IPS DF 6.9 (cell line): ENCODE measurements around the gene ATP1A2.
A peak's percentile ranks its signal among the peaks of the same experiment; 100 is the strongest.

ENCODE experiments used
- DNase-seq: peaks from one replicate; pipeline ENCODE4 v3.0.0-alpha.2; 2013; ENCODE audit warnings: low read depth, low spot score
- H3K27ac ChIP-seq: one replicate; pipeline ENCODE4 v1.5.1; 2013; ENCODE audit warnings: low read length, control low read depth
- H3K27me3 ChIP-seq: 2 replicates; pipeline ENCODE4 v1.6.1; 2013; ENCODE audit warnings: mild to moderate bottlenecking, low read length; ENCODE audit not compliant: control insufficient read depth, insufficient read depth
- H3K36me3 ChIP-seq: 2 replicates; pipeline ENCODE4 v1.6.1; 2013; ENCODE audit warnings: low read length; ENCODE audit not compliant: control insufficient read depth, insufficient read depth
- H3K4me1 ChIP-seq: 2 replicates; pipeline ENCODE4 v1.6.1; 2013; ENCODE audit warnings: low read length; ENCODE audit not compliant: control insufficient read depth, insufficient read depth
- H3K4me3 ChIP-seq: 2 replicates; pipeline ENCODE4 v1.5.1; 2013; ENCODE audit warnings: mild to moderate bottlenecking, low read length
- H3K9me3 ChIP-seq: 2 replicates; pipeline ENCODE4 v1.6.1; 2013; ENCODE audit warnings: low read length, inconsistent platforms; ENCODE audit not compliant: control insufficient read depth, insufficient read depth
- WGBS: extraction: QIAGEN DNeasy Blood & Tissue Kit; methylation state at CpG from one replicate; pipeline ENCODE4 v1.1.7; 2013; ENCODE audit warnings: mixed read lengths, missing lambda C conversion rate; ENCODE audit not compliant: insufficient read length, insufficient coverage; 5-methylcytosine and 5-hydroxymethylcytosine counted together

ATP1A2 gene

GRCh38 chr1:160077486-160077885 is 38.1 kb upstream of the ATP1A2 start:
- Histone ChIP-seq H3K4me3 (no peak overlapping the region), H3K27ac (no peak overlapping the region), H3K27me3 (peaks cover 2% of the 10 kb centered on the region; the same call in 1 of the 2 replicates), H3K4me1 (no peaks in the 10 kb centered on the region), H3K36me3 (no peaks in the 10 kb centered on the region), H3K9me3 (no peaks in the 10 kb centered on the region)
- DNase-seq = no peak

DNA sequence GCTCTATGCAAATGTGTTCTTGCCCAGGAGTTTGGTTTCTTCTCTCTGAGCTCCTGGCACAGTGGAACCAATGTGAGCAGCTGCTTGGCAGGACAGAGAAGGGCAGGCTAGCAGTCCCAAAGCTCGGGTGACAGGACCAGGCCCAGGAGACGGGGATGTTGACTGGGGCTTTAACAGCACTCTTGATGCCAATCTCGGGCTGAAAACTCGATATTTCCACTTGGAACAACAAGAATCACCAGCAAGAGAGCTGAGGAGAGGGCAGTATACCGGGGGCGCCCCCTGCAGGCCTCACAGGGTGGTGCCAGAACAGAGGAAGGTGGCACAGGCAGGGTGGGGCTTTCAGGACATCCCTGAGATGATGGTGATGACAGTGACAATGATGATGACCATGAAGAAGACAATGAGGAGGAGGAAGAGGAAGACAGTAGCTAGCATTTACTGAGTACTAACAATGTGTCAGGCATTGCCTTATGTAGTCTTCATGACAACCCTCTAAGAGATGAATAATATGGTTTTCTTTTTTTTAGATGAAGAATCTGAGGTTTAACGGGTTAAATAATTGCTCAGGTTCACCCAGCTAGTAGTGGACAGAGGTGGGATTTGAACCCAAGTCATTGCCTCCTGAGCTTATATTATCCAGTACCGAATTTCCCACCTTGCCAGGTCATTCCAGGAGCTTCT is 36.9 kb upstream of the ATP1A2 start:
- H3K9me3 ChIP-seq = no peaks in the 10 kb centered on the region
- H3K4me1 ChIP-seq = no peaks in the 10 kb centered on the region; the same call in 1 of the 2 replicates
- H3K27ac ChIP-seq = no peak overlapping the region
- H3K27me3 ChIP-seq = peaks cover 4% of the 10 kb centered on the region; the same call in 1 of the 2 replicates
- no CpG with 5 or more reads among the region's 8 CpGs for WGBS
- H3K36me3 ChIP-seq = no peaks in the 10 kb centered on the region
- DNase-seq = no peak
- H3K4me3 ChIP-seq = no peak overlapping the region

DNA sequence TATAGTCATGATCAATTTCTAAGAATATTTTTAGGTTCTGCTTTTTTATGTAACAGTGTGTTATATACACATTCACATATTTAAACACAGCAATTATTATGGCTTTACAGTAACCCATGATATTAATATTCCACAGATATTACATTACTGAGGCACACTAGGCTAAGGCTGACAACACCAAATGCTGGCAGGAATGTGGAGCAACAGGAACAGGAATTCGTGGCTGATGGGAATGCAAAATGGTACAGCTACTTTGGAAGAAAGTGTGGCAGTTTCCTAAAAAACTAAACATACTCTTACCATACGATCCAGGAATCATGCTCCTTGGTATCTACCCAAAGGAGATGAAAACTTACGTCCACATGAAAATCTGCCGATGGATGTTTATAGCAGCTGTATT is 36.1 kb upstream of the ATP1A2 start:
- Histone ChIP-seq H3K27me3 (peaks cover 4% of the 10 kb centered on the region; the same call in 1 of the 2 replicates), H3K36me3 (no peaks in the 10 kb centered on the region), H3K9me3 (no peaks in the 10 kb centered on the region), H3K4me3 (no peak overlapping the region), H3K4me1 (peaks cover 3% of the 10 kb centered on the region), H3K27ac (no peak overlapping the region)
- WGBS = no CpG with 5 or more reads among the region's 4 CpGs
- no peak for DNase-seq

GRCh38 chr1:160080381-160081100 is 35.0 kb upstream of the ATP1A2 start:
- Histone ChIP-seq H3K4me1 (peaks cover 3% of the 10 kb centered on the region), H3K27me3 (peaks cover 4% of the 10 kb centered on the region; the same call in 1 of the 2 replicates), H3K36me3 (no peaks in the 10 kb centered on the region), H3K27ac (no peak overlapping the region), H3K9me3 (no peaks in the 10 kb centered on the region), H3K4me3 (no peak overlapping the region)
- no peak for DNase-seq
- no CpG with 5 or more reads among the region's 6 CpGs for WGBS

- no peak within 1 kb of the TSS for H3K27ac ChIP-seq
Measured at GRCh38 chr1:160081261-160081936, 34.2 kb upstream of the ATP1A2 start, which contains the start of gene KCNJ9. Gene KCNJ9 (plus strand): TSS chr1:160081538. CDS start chr1:160084031, 2,493 bp downstream.

DNA sequence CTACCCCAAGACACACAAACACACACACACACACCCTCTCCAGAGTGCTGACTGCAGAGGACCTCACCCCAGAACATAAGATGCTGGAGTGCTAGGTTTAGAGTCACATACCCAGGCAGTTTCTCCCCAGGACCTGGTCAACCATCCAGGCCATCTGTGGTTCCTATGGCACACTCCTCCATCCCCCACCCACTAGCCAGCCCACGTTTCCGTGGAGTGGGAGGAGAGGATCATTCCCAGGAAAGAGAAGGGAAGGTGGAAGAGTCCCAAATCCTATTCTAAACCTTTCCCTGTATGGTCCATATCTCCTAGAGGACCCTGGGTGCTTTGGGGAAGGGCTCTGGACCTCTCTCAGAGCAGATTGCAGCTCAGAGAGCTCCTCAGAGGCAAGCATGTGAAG is 33.1 kb upstream of the ATP1A2 start:
- Histone ChIP-seq H3K9me3 (no peaks in the 10 kb centered on the region), H3K4me3 (no peak overlapping the region), H3K27ac (no peak overlapping the region), H3K4me1 (peaks cover 3% of the 10 kb centered on the region), H3K36me3 (no peaks in the 10 kb centered on the region), H3K27me3 (peaks cover 4% of the 10 kb centered on the region; the same call in 1 of the 2 replicates)
- no peak for DNase-seq
- WGBS = no CpG with 5 or more reads among the region's 2 CpGs

More at GRCh38 chr1:160081261-160081936, 34.2 kb upstream of the ATP1A2 start, which contains the start of gene KCNJ9:
- no peaks in the 10 kb centered on the region for H3K36me3 ChIP-seq
- no peak for DNase-seq
- peaks cover 4% of the 10 kb centered on the region; the same call in 1 of the 2 replicates for H3K27me3 ChIP-seq
- no CpG with 5 or more reads among the region's 14 CpGs for WGBS
- H3K9me3 ChIP-seq = no peaks in the 10 kb centered on the region
- H3K4me3 ChIP-seq = no peak within 1 kb of the TSS
- peaks cover 3% of the 10 kb centered on the region for H3K4me1 ChIP-seq

DNA sequence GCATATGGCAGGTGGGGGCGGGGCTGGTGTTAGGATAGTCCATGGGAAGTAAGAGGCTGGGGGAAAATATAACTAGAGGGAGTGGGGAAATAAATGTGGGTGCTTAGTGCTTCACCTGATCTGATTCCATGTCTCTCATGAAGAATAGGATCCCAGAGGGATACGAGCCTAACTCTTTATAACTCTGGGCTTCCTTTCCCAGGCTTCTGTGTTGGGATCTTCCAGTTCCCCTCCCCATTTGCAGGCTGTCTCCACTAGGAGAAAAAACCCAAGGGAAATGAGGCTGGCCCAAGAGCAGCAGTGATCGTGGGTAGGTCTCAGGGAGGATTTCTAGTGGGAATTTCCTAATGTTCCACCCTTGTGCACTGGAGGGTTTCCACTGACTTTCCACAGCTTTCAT is 32.6 kb upstream of the ATP1A2 start:
- no peak overlapping the region for H3K27ac ChIP-seq
- no peaks in the 10 kb centered on the region for H3K9me3 ChIP-seq
- no peak for DNase-seq
- no CpG with 5 or more reads among the region's 3 CpGs for WGBS
- no peak overlapping the region for H3K4me3 ChIP-seq
- peaks cover 3% of the 10 kb centered on the region for H3K4me1 ChIP-seq
- peaks cover 4% of the 10 kb centered on the region; the same call in 1 of the 2 replicates for H3K27me3 ChIP-seq
- no peaks in the 10 kb centered on the region for H3K36me3 ChIP-seq

DNA sequence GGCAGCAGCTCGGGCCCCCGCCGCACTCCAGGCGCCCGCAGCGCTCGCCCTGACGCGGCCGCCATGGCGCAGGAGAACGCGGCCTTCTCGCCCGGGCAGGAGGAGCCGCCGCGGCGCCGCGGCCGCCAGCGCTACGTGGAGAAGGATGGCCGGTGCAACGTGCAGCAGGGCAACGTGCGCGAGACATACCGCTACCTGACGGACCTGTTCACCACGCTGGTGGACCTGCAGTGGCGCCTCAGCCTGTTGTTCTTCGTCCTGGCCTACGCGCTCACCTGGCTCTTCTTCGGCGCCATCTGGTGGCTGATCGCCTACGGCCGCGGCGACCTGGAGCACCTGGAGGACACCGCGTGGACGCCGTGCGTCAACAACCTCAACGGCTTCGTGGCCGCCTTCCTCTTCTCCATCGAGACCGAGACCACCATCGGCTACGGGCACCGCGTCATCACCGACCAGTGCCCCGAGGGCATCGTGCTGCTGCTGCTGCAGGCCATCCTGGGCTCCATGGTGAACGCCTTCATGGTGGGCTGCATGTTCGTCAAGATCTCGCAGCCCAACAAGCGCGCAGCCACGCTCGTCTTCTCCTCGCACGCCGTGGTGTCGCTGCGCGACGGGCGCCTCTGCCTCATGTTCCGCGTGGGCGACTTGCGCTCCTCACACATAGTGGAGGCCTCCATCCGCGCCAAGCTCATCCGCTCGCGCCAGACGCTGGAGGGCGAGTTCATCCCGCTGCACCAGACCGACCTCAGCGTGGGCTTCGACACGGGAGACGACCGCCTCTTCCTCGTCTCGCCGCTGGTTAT is 31.4 kb upstream of the ATP1A2 start:
- Histone ChIP-seq H3K4me3 (peak overlapping the region; percentile 25; the same call in 1 of the 2 replicates), H3K36me3 (no peaks in the 10 kb centered on the region), H3K9me3 (no peaks in the 10 kb centered on the region), H3K27me3 (peaks cover 4% of the 10 kb centered on the region; the same call in 1 of the 2 replicates), H3K4me1 (peaks cover 3% of the 10 kb centered on the region), H3K27ac (no peak overlapping the region)
- no CpG with 5 or more reads among the region's 96 CpGs for WGBS
- DNase-seq = peak; percentile 82

DNA sequence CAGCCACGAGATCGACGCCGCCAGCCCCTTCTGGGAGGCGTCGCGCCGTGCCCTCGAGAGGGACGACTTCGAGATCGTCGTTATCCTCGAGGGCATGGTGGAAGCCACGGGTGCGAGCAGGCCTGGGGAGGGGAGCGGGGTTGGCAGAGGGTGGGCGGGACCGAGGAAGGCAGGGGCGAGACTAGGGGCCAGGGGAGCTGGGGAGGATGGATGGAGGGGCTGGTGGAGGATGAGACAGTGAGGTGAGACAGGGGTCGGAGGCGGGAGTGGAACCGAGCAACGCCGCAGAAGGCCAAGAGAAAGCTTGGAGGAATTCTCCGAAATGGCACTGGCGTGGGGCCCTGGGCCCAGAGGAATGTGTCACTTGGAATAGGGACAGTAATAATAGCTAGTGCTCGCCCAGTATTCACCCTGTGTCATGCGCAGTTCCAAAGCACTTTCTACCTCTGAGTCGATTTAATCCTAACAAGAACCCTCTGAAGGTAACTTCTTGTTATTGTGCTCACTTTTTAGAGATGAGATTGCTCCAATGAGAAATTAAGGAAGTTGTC is 30.7 kb upstream of the ATP1A2 start:
- DNase-seq = no peak
- Histone ChIP-seq H3K4me3 (no peak overlapping the region), H3K4me1 (peaks cover 3% of the 10 kb centered on the region), H3K27me3 (peaks cover 4% of the 10 kb centered on the region; the same call in 1 of the 2 replicates), H3K9me3 (no peaks in the 10 kb centered on the region), H3K27ac (no peak overlapping the region), H3K36me3 (no peaks in the 10 kb centered on the region)
- no CpG with 5 or more reads among the region's 30 CpGs for WGBS
